Trophoblast cell (in vitro differentiated cells and primary cell): ENCODE measurements around the gene VEPH1.

Experiments
- DNase-seq, 2 donors: peaks; one replicate each; pipeline ENCODE4 v3.0.0-alpha.2; 2016
- H2AFZ ChIP-seq: 2 replicates; pipeline ENCODE4 v1.6.1; 2013; ENCODE audit warnings: low read length, moderate library complexity, mild to moderate bottlenecking; ENCODE audit not compliant: insufficient read depth, poor library complexity
- H2AK5ac ChIP-seq: 2 replicates; pipeline ENCODE4 v1.6.1; 2013; ENCODE audit warnings: mild to moderate bottlenecking, low read length
- H2BK120ac ChIP-seq: 2 replicates; pipeline ENCODE4 v1.6.1; 2013; ENCODE audit warnings: low read length, mild to moderate bottlenecking, moderate library complexity; ENCODE audit not compliant: insufficient read depth, poor library complexity
- H2BK12ac ChIP-seq: 2 replicates; pipeline ENCODE4 v1.6.1; 2013; ENCODE audit warnings: mild to moderate bottlenecking, low read length, moderate library complexity
- H2BK5ac ChIP-seq: 2 replicates; pipeline ENCODE4 v1.6.1; 2013; ENCODE audit warnings: low read length, low read depth, moderate library complexity, mild to moderate bottlenecking; ENCODE audit not compliant: poor library complexity
- H3K14ac ChIP-seq: 2 replicates; pipeline ENCODE4 v1.6.1; 2013; ENCODE audit warnings: mild to moderate bottlenecking, low read length
- H3K18ac ChIP-seq: 2 replicates; pipeline ENCODE4 v1.6.1; 2013; ENCODE audit warnings: mild to moderate bottlenecking, low read length
- H3K23ac ChIP-seq: 2 replicates; pipeline ENCODE4 v1.6.1; 2013; ENCODE audit warnings: low read length
- H3K27ac ChIP-seq: 2 replicates; pipeline ENCODE4 v1.5.1; 2013; ENCODE audit warnings: low read depth, mild to moderate bottlenecking, inconsistent platforms, low read length, moderate library complexity
- H3K27me3 ChIP-seq: 2 replicates; pipeline ENCODE4 v1.6.1; 2013; ENCODE audit warnings: inconsistent platforms, mild to moderate bottlenecking, low read length, moderate library complexity; ENCODE audit not compliant: insufficient read depth
- H3K36me3 ChIP-seq, 2 experiments: 1 replicate in 1 of 2; 2 replicates in 1 of 2; pipeline ENCODE4 v1.6.1; 2013; ENCODE audit warnings: low read length in 2 of 2, mild to moderate bottlenecking in 2 of 2, moderate library complexity in 1 of 2; ENCODE audit not compliant: insufficient read depth in 2 of 2, control insufficient read depth in 1 of 2
- H3K4ac ChIP-seq: 2 replicates; pipeline ENCODE4 v1.6.1; 2013; ENCODE audit warnings: low read depth, mild to moderate bottlenecking, low read length, moderate library complexity
- H3K4me1 ChIP-seq, 2 experiments: 1 replicate in 1 of 2; 2 replicates in 1 of 2; pipeline ENCODE4 v1.6.1; 2013; ENCODE audit warnings: low read length in 2 of 2, mild to moderate bottlenecking in 2 of 2, moderate library complexity in 1 of 2; ENCODE audit not compliant: insufficient read depth in 2 of 2, control insufficient read depth in 1 of 2
- H3K4me2 ChIP-seq: 2 replicates; pipeline ENCODE4 v1.6.1; 2013; ENCODE audit warnings: inconsistent platforms, mild to moderate bottlenecking, low read length, moderate library complexity
- H3K4me3 ChIP-seq: 2 replicates; pipeline ENCODE4 v1.5.1; 2013; ENCODE audit warnings: mild to moderate bottlenecking, low read depth, low read length, inconsistent platforms
- H3K79me1 ChIP-seq: one replicate; pipeline ENCODE4 v1.6.1; 2013; ENCODE audit warnings: low read length
- H3K79me2 ChIP-seq: 2 replicates; pipeline ENCODE4 v1.6.1; 2013; ENCODE audit warnings: low read length, mild to moderate bottlenecking; ENCODE audit not compliant: control insufficient read depth, insufficient read depth, poor library complexity
- H3K9ac ChIP-seq: 2 replicates; pipeline ENCODE4 v1.6.1; 2013; ENCODE audit warnings: mild to moderate bottlenecking, low read length
- H3K9me3 ChIP-seq: 2 replicates; pipeline ENCODE4 v1.6.1; 2013; ENCODE audit warnings: low read depth, mild to moderate bottlenecking, control low read depth, inconsistent platforms, low read length; ENCODE audit not compliant: insufficient read depth
- H4K12ac ChIP-seq: 2 replicates; pipeline ENCODE4 v1.6.1; 2013; ENCODE audit warnings: low read depth, mild to moderate bottlenecking, low read length, moderate library complexity
- H4K8ac ChIP-seq: 2 replicates; pipeline ENCODE4 v1.6.1; 2013; ENCODE audit warnings: low read depth, mild to moderate bottlenecking, low read length, moderate library complexity
- H4K91ac ChIP-seq: one replicate; pipeline ENCODE4 v1.6.1; 2013; ENCODE audit warnings: low read depth, mild to moderate bottlenecking, low read length, moderate library complexity
- WGBS: extraction: QIAGEN DNeasy Blood & Tissue Kit; methylation state at CpG from one replicate; pipeline ENCODE4 v1.1.7; 2013; ENCODE audit warnings: missing lambda C conversion rate; ENCODE audit not compliant: insufficient read length, insufficient coverage; ENCODE audit errors: extremely low coverage; 5-methylcytosine and 5-hydroxymethylcytosine counted together

Gene VEPH1

DNA sequence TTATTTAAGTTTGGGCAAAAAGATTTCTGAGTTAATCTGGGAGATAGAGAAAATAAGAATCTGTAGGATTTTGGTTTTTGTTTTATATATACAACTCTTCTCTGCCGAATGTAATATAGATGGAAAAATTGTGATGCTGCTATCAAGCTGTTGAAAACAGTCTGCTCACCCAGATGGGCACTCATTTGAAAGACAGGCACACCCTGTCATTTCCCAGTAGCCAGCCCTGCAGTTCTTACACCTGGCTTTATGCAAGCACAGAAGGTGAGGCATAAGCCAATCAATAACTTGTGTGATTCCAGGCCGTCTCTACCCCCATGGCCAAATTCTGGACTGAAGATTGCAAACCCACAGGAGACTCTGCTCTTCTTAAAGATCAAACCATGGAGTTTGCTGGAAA, 93.7 kb downstream of the VEPH1 start:
- Histone ChIP-seq H2AK5ac (no peak overlapping the region), H3K9ac (no peak overlapping the region), H4K91ac (no peak overlapping the region), H3K4me1 (no peaks in the 10 kb centered on the region), H3K23ac (no peak overlapping the region), H2BK12ac (no peak overlapping the region), H3K79me2 (peaks cover 1% of the 10 kb centered on the region), H3K4ac (no peak overlapping the region), H3K79me1 (no peaks in the 10 kb centered on the region), H3K14ac (no peak overlapping the region), H4K8ac (no peak overlapping the region), H2BK5ac (no peak overlapping the region), H2AFZ (no peak overlapping the region), H3K4me3 (no peak overlapping the region), H3K27ac (no peak overlapping the region), H3K18ac (no peak overlapping the region), H2BK120ac (no peak overlapping the region), H3K4me2 (no peak overlapping the region), H4K12ac (no peak overlapping the region), H3K36me3 (no peaks in the 10 kb centered on the region), H3K9me3 (peaks cover 1% of the 10 kb centered on the region), H3K27me3 (no peaks in the 10 kb centered on the region)
- no CpG with 5 or more reads among the region's 2 CpGs for WGBS
- DNase-seq, result no peak

DNA sequence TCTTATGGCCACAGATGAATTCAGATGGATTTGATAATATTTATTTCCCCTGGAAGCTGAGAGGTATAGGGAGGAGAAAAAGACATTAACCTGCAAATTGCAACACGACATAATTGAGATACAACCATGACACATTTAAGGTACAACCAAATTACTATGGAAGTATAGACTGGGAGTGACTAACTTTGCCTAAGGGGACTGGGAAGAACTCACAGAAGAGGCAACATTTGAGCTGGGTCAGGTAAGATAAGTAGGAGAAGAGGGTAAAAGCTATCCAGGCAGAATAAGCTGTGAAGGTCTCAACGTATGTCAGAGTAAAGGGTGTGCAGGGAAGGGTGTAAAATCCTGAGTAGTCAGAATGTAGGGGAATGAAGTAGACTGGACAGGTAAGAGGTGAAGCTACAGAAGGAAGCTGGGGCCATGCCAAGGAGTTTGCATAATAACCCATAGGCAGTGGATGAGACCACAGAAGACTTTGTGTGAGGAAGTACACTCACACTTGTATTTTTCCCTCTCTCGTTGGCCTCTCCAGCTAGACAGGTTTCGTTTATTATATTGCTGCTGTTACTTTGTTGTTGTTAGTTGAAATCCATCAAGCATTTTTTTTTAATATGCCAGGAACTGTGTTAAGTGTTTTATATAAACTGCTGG, 94.6 kb downstream of the VEPH1 start:
- H4K8ac ChIP-seq, result no peak overlapping the region
- no peak overlapping the region for H4K91ac ChIP-seq
- H3K36me3 ChIP-seq, result no peaks in the 10 kb centered on the region
- H2AK5ac ChIP-seq, result no peak overlapping the region
- H2BK5ac ChIP-seq, result no peak overlapping the region
- no peaks in the 10 kb centered on the region for H3K27me3 ChIP-seq
- WGBS, result no CpG with 5 or more reads among the region's 4 CpGs
- peak in 1 of 2 donors; percentile 12 for DNase-seq
- no peak overlapping the region for H3K14ac ChIP-seq
- H2AFZ ChIP-seq, result no peak overlapping the region
- H3K4me3 ChIP-seq, result no peak overlapping the region
- H3K4me2 ChIP-seq, result no peak overlapping the region
- no peak overlapping the region for H3K27ac ChIP-seq
- H3K18ac ChIP-seq, result no peak overlapping the region
- H3K4me1 ChIP-seq, result no peaks in the 10 kb centered on the region
- H3K23ac ChIP-seq, result no peak overlapping the region
- H3K9me3 ChIP-seq, result peaks cover 1% of the 10 kb centered on the region
- H3K79me2 ChIP-seq, result peaks cover 1% of the 10 kb centered on the region
- H4K12ac ChIP-seq, result no peak overlapping the region
- no peaks in the 10 kb centered on the region for H3K79me1 ChIP-seq
- H3K4ac ChIP-seq, result no peak overlapping the region
- H3K9ac ChIP-seq, result no peak overlapping the region
- H2BK12ac ChIP-seq, result no peak overlapping the region
- H2BK120ac ChIP-seq, result no peak overlapping the region

DNA sequence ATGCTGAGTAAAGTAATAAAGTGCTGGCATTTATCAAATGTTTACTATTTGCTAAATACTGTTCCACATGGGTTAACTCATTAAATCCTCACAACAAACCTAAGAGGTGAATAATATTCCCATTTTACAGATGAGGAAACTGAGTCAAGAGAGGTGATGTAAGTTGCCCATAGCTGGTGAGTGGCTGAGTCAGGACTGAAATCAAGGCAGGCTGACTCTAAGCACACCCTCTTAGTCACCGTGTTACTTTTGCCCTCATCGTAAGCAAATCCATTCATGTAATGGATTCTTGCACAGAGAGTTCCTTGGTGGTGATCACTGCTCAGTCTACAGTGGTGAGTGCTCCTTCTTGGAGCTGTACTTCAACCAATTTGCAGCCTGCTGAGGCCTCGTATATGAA, 95.4 kb downstream of the VEPH1 start:
- H3K4me3 ChIP-seq, result no peak overlapping the region
- no peak overlapping the region for H3K27ac ChIP-seq
- H3K14ac ChIP-seq, result no peak overlapping the region
- H4K12ac ChIP-seq, result no peak overlapping the region
- H3K9ac ChIP-seq, result no peak overlapping the region
- H2BK120ac ChIP-seq, result no peak overlapping the region
- H3K18ac ChIP-seq, result no peak overlapping the region
- no peak overlapping the region for H2BK12ac ChIP-seq
- no peak overlapping the region for H3K23ac ChIP-seq
- no peak overlapping the region for H4K8ac ChIP-seq
- H2AFZ ChIP-seq, result no peak overlapping the region
- no peak overlapping the region for H3K4ac ChIP-seq
- no peaks in the 10 kb centered on the region for H3K4me1 ChIP-seq
- peaks cover 1% of the 10 kb centered on the region for H3K9me3 ChIP-seq
- no peak overlapping the region for H2BK5ac ChIP-seq
- no peak for DNase-seq
- H3K79me1 ChIP-seq, result no peaks in the 10 kb centered on the region
- H3K79me2 ChIP-seq, result peaks cover 1% of the 10 kb centered on the region
- H3K36me3 ChIP-seq, result no peaks in the 10 kb centered on the region
- no peak overlapping the region for H4K91ac ChIP-seq
- H3K27me3 ChIP-seq, result no peaks in the 10 kb centered on the region
- H3K4me2 ChIP-seq, result no peak overlapping the region
- no CpG with 5 or more reads among the region's 3 CpGs for WGBS
- H2AK5ac ChIP-seq, result no peak overlapping the region

DNA sequence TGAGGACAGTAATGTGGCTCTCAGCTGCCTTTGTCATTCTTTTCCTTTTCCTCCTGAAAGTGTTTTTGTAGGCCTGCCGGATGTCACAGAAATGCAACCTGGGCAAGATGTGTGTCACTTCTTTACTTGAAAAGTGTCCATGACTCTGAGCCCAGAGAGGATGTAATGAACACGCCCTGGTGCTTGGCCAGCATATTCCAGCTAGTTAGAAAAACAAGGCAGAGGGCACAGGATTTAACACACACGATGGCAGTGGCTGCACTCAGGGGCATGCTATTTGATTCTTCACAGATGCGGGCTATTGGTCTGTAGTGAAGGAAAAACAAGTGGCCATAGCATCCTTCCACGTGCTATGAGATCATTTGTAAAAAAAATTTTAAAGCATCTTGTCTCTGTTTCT, 96.8 kb downstream of the VEPH1 start:
- no peak overlapping the region for H3K14ac ChIP-seq
- H2BK12ac ChIP-seq, result no peak overlapping the region
- no peak overlapping the region for H2AK5ac ChIP-seq
- no peaks in the 10 kb centered on the region for H3K9me3 ChIP-seq
- no peaks in the 10 kb centered on the region for H3K4me1 ChIP-seq
- H3K79me1 ChIP-seq, result no peaks in the 10 kb centered on the region
- no peak overlapping the region for H4K8ac ChIP-seq
- H2BK120ac ChIP-seq, result no peak overlapping the region
- H3K23ac ChIP-seq, result no peak overlapping the region
- H3K4me3 ChIP-seq, result no peak overlapping the region
- no peaks in the 10 kb centered on the region for H3K36me3 ChIP-seq
- no CpG with 5 or more reads among the region's 5 CpGs for WGBS
- H4K91ac ChIP-seq, result no peak overlapping the region
- H3K18ac ChIP-seq, result no peak overlapping the region
- H2AFZ ChIP-seq, result no peak overlapping the region
- DNase-seq, result no peak
- no peaks in the 10 kb centered on the region for H3K27me3 ChIP-seq
- H3K27ac ChIP-seq, result no peak overlapping the region
- no peak overlapping the region for H4K12ac ChIP-seq
- H2BK5ac ChIP-seq, result no peak overlapping the region
- no peak overlapping the region for H3K9ac ChIP-seq
- H3K79me2 ChIP-seq, result peaks cover 1% of the 10 kb centered on the region
- H3K4me2 ChIP-seq, result no peak overlapping the region
- no peak overlapping the region for H3K4ac ChIP-seq
